CD4-positive, alpha-beta T cell treated with Interleukin-21 for 1 hour (primary cell): ENCODE measurements around the gene HRG.
"Not testable (repeated sequence)": the region's sequence is repeated elsewhere in the genome, so short reads cannot be mapped to it uniquely, and the experiment has no call there.

Source experiments
- DNase-seq: peaks from one replicate; pipeline ENCODE4 v3.0.0-alpha.2; 2020

Gene HRG

GRCh38 chr3:186682812-186683211, 17.0 kb downstream of the HRG start:
- no peak for DNase-seq

GRCh38 chr3:186683979-186684378, 18.2 kb downstream of the HRG start:
- no peak for DNase-seq

DNA sequence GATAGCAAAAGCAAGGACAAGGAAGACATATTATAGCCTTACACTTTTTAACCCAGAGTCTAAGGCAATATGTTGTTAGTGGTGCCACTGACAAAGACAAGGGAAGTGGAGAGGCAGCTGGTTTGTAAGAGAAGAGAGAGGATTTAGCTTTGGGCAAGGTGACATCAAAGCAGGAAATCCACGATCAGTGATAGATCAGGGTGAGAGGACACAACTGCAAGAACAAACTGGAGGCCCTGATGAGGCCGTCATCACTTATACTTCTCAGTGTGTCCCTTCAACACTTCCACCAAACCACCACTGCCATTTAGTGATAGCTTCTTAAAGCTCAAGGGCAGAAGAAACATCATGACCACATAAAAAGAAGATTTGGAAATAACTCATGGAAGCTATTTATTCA, 20.7 kb downstream of the HRG start:
- peak; percentile 4 for DNase-seq

DNA sequence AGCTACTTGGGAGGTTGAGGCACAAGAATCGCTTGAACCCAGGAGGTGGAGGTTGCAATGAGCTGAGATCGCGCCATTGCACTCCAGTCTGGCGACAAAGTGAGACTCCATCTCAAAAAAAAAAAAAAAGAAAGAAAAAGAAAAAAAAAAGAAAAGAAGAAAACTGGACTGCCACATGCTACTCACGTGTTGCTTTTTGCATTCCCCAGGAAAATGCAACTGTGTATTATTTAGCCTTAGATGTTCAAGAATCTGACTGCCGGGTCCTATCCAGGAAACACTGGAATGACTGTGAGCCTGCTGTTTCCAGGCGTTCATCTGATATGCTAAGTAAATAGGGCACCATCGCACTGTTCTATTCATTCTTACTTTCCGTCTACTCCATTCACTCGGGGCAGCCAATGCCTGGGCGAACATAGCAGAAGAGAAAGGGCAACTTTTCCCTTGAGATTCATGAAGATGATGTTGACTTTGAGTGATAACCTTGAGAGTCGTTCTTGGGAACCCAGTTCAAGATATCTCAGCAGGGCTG, 21.4 kb downstream of the HRG start:
- DNase-seq = no peak

DNA sequence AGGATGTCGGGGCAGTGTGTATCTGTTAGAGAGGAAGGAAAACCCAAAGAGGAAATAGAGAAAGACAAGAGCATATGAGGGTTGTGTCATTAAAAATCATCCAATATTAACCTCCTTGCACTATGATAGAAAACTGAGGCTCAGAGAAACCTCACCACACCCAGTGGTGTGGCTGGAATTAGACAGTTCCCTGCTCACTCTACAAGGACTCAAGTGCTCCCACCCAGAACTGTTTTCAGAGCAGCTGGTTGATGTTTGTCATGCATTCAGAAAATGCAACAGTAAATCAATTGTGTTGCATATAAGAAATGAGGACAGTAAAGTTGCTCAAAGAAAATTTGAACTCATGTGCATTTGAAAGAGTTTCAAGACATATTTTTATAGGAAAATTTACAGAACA, 24.5 kb downstream of the HRG start:
- not testable (repeated sequence) for DNase-seq

DNA sequence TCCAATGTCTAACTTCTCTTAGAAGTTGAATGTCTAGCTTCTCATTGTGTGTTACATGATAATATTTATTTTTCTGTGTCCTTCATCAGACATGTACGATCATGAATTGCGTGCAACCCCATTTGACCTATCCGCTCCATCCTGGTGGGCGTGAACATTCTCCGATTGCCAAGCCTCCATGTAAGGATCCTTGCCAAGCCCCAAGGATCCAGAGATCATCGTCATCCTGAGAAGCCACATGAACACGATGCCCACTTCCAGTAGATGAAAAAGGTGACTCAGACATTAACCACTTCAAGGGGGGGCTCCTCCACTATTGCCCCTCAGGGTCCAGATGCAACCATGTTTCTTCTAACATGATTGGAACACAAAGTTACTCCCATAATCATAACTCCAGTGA, 25.9 kb downstream of the HRG start:
- no peak for DNase-seq

GRCh38 chr3:186693843-186694242, 28.0 kb downstream of the HRG start:
- no peak for DNase-seq

DNA sequence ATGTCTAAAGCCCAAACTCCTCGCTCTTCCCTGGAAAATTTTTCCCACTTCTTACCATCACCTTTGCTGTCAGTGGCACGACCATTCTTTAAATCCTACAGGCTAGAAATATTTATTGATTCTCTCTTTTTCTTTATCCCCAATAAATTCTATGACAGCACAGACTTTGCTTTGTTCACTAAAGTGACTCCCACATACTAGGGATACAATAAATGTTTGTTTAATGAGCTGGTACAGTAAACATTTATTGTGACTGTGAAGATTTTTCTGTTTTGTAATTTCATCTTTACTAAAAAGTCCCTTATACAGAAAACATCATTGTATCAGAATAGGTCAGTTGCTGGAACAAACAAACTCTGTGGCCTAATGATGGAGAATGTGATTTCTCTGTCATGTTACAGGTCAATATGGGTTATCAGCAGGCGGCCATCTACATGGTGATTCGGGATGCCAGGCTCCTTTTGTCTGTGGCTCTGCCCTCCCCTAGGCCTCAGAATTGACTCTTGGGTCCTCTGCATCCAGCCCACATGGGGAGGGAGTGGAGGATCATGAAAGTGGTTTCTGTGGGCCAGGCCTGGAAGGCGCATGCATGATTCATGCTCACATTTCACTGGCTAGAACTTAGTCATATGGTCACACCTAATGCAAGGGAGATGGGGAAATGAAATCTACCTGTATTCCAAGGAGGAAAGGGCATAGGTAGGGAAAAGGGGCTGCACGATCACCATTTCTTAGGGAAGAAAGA, 28.6 kb downstream of the HRG start:
- no peak for DNase-seq

GRCh38 chr3:186696522-186696921, 30.7 kb downstream of the HRG start:
- DNase-seq = no peak

DNA sequence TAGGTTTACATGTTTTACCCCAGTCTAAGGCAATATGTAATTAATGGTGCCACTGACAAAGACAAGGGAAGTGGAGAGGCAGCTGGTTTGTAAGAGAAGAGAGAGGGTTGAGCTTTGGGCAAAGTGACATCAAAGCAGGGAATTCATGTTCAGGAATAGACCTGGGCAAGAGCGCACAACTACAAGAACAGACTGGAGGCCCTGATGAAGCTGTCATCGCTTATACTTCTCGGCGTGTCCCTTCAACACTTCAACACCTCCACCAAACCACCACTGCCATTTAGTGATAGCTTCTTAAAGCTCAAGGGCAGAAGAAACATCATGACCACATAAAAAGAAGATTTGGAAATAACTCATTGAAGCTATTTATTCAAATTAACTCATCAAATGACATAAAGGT, 31.7 kb downstream of the HRG start:
- no peak for DNase-seq

DNA sequence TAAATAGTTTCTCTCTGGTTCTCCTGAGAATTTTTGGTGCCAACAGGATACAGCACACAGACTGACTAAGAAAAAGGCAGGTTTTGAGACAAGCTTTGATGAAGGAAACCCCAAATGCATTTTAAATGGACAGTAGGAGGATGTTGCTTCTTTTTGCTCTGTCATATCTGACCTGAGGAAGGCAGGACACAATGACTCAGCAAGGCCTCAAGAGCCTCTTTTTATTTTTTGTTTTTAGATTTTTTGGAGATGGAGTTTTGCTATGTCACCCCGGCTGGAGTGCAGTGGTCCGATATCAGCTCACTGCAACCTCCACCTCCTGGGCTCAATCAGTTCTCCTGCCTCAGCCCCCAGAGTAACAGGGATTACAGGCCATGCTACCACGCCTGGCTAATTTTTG, 34.5 kb downstream of the HRG start:
- DNase-seq = no peak

- DNase-seq = not testable (repeated sequence)
Measured at GRCh38 chr3:186702451-186702850, 36.6 kb downstream of the HRG start.

DNA sequence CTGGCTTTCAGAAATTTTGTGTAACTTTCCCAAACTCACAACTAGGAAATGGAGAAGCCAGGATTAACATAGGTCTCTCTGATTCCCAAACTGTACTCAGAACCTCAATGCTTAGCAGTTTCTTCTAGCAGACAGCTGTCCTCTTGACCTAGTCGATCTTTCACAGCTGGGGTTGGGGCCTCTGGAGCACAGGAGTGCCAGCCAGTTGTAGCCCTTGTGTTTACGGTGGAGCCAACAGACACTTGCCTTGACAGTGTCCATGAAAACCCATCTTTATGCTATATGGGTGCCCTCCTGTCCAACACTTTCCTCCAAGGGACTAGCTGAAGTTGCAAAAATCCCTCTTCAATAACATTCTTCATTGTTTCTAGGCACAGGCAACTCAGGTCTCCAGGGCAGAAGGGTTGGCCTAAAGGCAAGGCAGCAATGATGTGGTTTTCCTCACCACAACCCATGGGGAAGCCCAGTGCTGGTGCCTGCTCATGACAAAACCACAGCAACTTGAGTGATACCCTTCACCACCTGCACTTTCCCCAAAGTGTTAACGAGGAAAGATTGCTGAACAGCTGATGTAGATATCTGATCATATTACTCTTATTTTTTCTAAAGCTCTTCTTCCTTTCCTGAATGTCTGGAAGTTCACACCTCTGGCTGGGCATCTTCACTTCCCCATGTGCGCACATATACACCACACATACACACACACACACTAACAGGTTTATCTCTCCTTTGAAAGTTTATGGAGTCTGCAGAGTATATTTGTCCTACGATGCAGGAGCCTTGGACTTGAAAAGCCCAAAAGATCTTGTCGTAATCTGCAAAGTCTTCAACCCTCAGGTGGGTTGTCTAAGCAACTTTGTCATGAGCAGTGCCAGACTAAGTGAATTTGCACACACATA, 40.3 kb downstream of the HRG start:
- peak; percentile 64 for DNase-seq

DNA sequence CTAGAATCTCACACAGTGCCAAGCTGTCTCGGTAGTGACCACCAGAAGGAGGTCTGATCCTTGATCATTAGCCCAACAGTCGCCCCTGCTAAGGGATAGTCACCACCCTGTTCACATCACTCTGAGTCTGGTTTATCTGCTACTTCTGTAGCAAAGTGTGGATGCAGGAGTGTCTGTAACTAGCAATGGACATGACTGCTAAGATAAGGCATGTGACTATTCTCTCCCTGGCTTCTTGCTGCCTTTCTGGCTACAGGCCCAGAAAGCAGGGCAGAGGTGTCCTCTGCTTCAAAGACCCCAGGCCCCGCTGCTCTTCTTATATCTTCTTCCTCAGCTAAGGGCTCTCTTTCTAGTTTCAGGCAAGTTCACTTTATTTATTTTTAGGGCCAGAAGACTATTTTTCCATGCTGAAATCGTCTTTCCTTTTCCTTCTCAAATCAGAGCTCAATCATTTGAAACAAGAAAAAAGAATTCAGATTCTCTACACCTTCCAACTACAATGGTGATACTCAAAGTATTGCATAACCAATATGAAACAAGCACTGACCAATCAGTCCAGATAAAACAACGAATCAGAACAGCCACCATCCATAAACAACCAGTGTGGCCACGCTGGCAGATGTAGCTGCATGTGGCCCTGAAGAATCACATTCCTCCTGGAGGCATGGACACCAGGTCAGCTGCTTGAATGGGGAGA, 43.3 kb downstream of the HRG start:
- DNase-seq = no peak

DNA sequence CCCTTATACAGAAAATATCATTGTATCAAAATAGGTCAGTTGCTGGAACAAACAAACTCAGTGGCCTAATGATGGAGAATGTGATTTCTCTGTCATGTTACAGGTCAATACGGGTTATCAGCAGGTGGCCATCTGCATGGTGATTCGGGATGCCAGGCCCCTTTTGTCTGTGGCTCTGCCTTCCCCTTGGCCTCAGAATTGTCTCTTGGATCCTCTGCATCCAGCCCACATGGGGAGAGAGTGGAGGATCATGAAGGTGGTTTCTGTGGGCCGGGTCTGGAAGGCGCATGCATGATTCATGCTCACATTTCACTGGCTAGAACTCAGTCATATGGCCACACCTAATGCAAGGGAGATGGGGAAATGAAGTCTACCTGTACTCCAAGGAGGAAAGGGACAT, 44.9 kb downstream of the HRG start:
- not testable (repeated sequence) for DNase-seq

- DNase-seq = no peak
Measured at GRCh38 chr3:186713499-186713898, 47.7 kb downstream of the HRG start.

- no peak for DNase-seq
Measured at GRCh38 chr3:186717039-186717457, 51.2 kb downstream of the HRG start, which contains the start of gene KNG1. KNG1 (plus strand) TSS chr3:186717359; CDS start chr3:186717543, 184 bp downstream.

DNA sequence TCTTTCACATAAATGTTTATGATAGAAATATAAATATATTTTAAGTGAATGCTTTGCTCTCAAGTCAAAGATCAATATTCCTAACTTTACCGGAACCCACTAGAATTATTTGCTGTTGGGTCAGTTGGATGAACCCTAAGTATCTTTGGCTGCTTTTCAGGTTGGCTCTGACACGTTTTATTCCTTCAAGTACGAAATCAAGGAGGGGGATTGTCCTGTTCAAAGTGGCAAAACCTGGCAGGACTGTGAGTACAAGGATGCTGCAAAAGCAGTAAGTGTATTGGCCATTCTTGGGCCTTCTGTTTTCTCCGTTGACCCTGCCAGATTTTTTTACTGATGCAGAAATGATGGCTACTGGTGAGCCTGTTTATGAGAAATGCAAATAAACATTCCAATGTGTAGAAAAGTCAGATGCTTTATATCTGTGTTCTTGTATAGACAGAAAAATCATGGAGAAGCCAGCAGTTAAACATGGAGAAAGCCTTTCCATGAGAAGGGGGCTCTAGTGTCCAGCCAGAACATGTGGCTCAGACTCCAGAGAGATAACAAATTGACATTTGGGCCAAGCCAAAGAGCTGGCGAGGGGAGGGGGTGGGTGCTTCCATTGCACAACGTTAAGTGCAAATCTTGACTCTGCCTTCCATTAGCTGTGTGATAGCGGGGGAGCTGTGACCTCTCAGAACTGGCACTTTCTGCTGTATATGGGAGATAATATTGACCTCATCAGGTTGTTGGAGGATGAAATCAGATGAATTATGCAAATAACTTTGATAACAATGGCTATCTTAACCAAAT, 54.3 kb downstream of the HRG start:
- no peak for DNase-seq

DNA sequence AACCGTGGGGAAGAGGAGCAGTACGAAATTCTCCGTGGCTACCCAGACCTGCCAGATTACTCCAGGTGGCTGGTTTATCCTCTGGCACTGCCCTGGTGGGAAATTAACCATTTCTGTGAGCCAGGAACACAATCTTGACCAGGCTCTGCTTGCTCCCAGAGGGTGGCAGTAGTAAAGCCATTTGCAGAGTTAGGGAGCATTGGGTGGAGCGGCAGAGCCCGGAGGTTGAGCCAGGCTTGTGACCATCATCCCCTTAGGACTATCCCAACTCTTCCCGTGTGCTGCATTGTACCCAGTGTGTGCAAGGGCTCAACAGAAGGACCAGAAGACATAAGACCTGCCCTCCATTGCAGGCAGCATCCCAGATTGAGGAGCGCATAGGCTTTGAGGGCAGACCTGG, 56.6 kb downstream of the HRG start:
- no peak for DNase-seq

GRCh38 chr3:186724911-186725310, 59.1 kb downstream of the HRG start:
- DNase-seq = no peak
